ENCODE measurements around the gene LRRC73. TPM values are rescaled to one million over a fixed set of nuclear protein-coding genes. Genes with fewer than 3 reads are reported as not detected.
"Not testable (repeated sequence)": the region's sequence is repeated elsewhere in the genome, so short reads cannot be mapped to it uniquely, and the experiment has no call there.

Gene LRRC73
- total RNA-seq, 2 experiments from 2014 or later: 0.26 to 0.55 TPM

- Mint-ChIP-seq H3K36me3 (ENCODE audit: low read depth) (peaks cover 38% of the 10 kb centered on the region), H3K27me3 (ENCODE audit: low read depth) (peaks cover 15% of the 10 kb centered on the region), H3K4me1 (ENCODE audit: low read depth) (peaks cover 13% of the 10 kb centered on the region), H3K27ac (peak overlapping the region; percentile 22), H3K9me3 (ENCODE audit: insufficient read depth) (no peaks in the 10 kb centered on the region), H3K4me3 (peak overlapping the region; percentile 66)
- CTCF ChIA-PET: interaction anchor here (0.9 to 5.1 kb wide), 11 partner anchors 13 to 365 kb away, joined by 3 to 65 read pairs (median 9); partner anchors contain the start of genes ABCC10, DLK2, DNPH1 and VEGFA
- DNase-seq: no peak
- POLR2A ChIA-PET: interaction anchor here (2.1 kb wide), 1 partner anchor 8 kb away, joined by 9 read pairs; the partner anchor contains the start of genes POLR1C and YIPF3
- no peak for ATAC-seq
Measured at GRCh38 chr6:43508481-43509141, 1.5 kb downstream of the LRRC73 start.

- ChIA-PET POLR2A (interaction anchor here (0.6 to 2.1 kb wide), 6 partner anchors 10 to 499 kb away, joined by 3 to 9 read pairs (median 3); partner anchors contain the start of genes DNPH1, POLR1C and YIPF3), CTCF (interaction anchor here (0.6 to 5.1 kb wide), 45 partner anchors 11 to 363 kb away, joined by 3 to 65 read pairs (median 5); partner anchors contain the start of genes ABCC10, CRIP3, DLK2 and DNPH1)
- ATAC-seq (peak; percentile 67), DNase-seq (peak; percentile 89)
- Mint-ChIP-seq H3K27ac (no peak overlapping the region), H3K36me3 (ENCODE audit: low read depth) (peaks cover 30% of the 10 kb centered on the region), H3K4me1 (ENCODE audit: low read depth) (peaks cover 13% of the 10 kb centered on the region), H3K4me3 (no peak overlapping the region), H3K27me3 (ENCODE audit: low read depth) (peaks cover 15% of the 10 kb centered on the region), H3K9me3 (ENCODE audit: insufficient read depth) (no peaks in the 10 kb centered on the region)
Measured at GRCh38 chr6:43506667-43507471, 3.3 kb downstream of the LRRC73 start.

DNA sequence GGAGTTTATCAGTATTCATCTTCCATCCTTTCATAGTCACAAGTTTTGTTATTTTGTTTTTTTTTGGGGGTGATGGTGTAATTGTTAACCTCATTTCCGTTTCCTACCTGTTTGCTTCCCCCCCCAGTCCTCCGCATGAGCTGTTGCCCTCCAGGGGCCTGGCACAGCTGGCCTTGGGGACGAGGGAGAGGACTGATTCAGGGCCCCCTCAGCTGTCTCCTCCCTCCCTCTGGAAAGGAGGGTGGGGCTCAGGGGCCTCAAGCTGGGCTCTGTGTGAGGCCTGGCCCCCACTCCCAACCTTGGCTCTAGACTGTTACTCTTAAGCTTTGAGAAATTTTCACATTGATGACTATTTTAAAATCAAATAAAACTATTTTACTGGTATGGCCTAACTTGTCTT lies 4.0 kb downstream of the LRRC73 start:
- CTCF ChIA-PET: interaction anchor here (0.7 to 5.1 kb wide), 34 partner anchors 11 to 606 kb away, joined by 3 to 65 read pairs (median 6); partner anchors contain the start of genes ABCC10, CRIP3, DLK2 and GTPBP2
- Mint-ChIP-seq H3K36me3 (ENCODE audit: low read depth) (peaks cover 30% of the 10 kb centered on the region), H3K4me3 (no peak overlapping the region), H3K4me1 (ENCODE audit: low read depth) (peaks cover 13% of the 10 kb centered on the region), H3K27ac (no peak overlapping the region), H3K9me3 (ENCODE audit: insufficient read depth) (no peaks in the 10 kb centered on the region), H3K27me3 (ENCODE audit: low read depth) (peaks cover 15% of the 10 kb centered on the region)
- DNase-seq (no peak), ATAC-seq (no peak)
- POLR2A ChIA-PET: interaction anchor here (1.1 to 2.1 kb wide), 5 partner anchors 10 to 277 kb away, joined by 3 to 9 read pairs (median 4); partner anchors contain the start of genes DNPH1, POLR1C and YIPF3

DNA sequence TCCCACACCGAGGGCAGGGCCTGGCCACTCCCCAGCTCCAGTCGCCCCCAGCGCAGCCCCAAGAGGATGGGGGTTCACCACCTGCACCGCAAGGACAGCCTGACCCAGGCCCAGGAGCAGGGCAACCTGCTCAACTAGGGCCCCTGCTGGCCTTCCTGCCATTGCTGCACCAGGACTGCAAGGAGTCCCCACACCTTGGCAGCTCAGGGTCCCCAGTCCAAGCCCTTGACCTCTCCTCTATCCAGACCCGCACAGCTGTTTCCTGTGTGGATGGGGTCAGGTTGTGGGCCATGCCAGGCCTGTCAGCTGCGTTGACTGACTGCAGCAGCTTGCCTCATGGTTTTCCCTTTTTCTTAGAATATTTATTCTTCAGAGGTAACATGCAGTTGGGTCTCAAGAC lies 4.4 kb downstream of the LRRC73 start:
- H3K4me3 Mint-ChIP-seq: no peak overlapping the region
- no peak for DNase-seq
- no peaks in the 10 kb centered on the region for H3K9me3 Mint-ChIP-seq (ENCODE audit: insufficient read depth)
- H3K36me3 Mint-ChIP-seq (ENCODE audit: low read depth): peaks cover 28% of the 10 kb centered on the region
- H3K4me1 Mint-ChIP-seq (ENCODE audit: low read depth): peaks cover 13% of the 10 kb centered on the region
- ATAC-seq: no peak
- H3K27ac Mint-ChIP-seq: no peak overlapping the region
- POLR2A ChIA-PET: interaction anchor here (1.1 to 1.5 kb wide), 2 partner anchors 28 to 277 kb away, joined by 3 to 4 read pairs; partner anchors contain the start of gene DNPH1
- CTCF ChIA-PET: interaction anchor here (0.7 to 5.1 kb wide), 28 partner anchors 11 to 606 kb away, joined by 3 to 65 read pairs (median 6); partner anchors contain the start of genes ABCC10, CRIP3, DLK2 and DNPH1
- H3K27me3 Mint-ChIP-seq (ENCODE audit: low read depth): peaks cover 15% of the 10 kb centered on the region

DNA sequence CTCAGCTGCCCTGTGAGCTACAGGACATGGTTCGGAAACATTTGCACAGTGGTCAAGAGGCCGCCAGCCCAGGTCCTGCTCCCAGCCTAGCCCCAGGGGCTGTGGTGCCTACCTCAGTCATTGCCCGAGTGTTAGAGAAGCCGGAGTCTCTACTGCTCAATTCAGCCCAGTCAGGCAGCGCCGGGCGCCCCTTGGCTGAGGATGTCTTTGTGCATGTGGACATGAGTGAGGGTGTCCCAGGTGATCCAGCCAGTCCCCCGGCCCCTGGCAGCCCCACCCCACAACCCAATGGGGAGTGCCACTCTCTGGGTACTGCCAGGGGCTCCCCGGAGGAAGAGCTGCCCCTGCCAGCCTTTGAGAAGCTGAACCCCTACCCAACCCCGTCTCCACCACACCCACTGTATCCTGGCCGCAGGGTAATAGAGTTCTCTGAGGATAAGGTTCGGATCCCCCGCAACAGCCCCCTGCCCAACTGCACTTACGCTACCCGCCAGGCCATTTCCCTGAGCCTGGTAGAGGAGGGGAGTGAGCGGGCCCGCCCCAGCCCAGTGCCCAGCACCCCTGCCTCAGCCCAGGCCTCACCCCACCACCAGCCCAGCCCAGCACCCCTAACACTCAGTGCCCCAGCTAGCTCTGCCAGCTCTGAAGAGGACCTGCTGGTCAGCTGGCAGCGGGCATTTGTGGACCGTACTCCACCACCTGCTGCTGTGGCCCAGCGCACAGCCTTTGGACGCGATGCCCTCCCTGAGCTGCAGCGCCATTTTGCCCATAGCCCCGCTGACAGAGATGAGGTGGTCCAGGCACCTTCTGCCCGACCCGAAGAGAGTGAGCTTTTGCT lies 5.2 kb downstream of the LRRC73 start:
- Mint-ChIP-seq H3K4me3 (no peak overlapping the region), H3K27ac (no peak overlapping the region), H3K27me3 (ENCODE audit: low read depth) (peaks cover 15% of the 10 kb centered on the region), H3K9me3 (ENCODE audit: insufficient read depth) (no peaks in the 10 kb centered on the region), H3K4me1 (ENCODE audit: low read depth) (peaks cover 13% of the 10 kb centered on the region), H3K36me3 (ENCODE audit: low read depth) (peaks cover 29% of the 10 kb centered on the region)
- no peak for DNase-seq
- ChIA-PET CTCF (interaction anchor here (0.8 to 5.1 kb wide), 11 partner anchors 10 to 281 kb away, joined by 3 to 65 read pairs (median 11); partner anchors contain the start of genes DNPH1, POLR1C and YIPF3), POLR2A (interaction anchor here (1.5 kb wide), 1 partner anchor 27 kb away, joined by 4 read pairs; no protein-coding TSS in a partner anchor)
- ATAC-seq: no peak

GRCh38 chr6:43503443-43503842 lies 6.7 kb downstream of the LRRC73 start:
- Mint-ChIP-seq H3K27ac (no peak overlapping the region), H3K27me3 (ENCODE audit: low read depth) (peaks cover 5% of the 10 kb centered on the region), H3K4me1 (ENCODE audit: low read depth) (peaks cover 7% of the 10 kb centered on the region), H3K36me3 (ENCODE audit: low read depth) (peaks cover 27% of the 10 kb centered on the region), H3K4me3 (no peak overlapping the region), H3K9me3 (ENCODE audit: insufficient read depth) (no peaks in the 10 kb centered on the region)
- CTCF ChIA-PET: no interaction called here
- POLR2A ChIA-PET: interaction anchor here (0.9 kb wide), 1 partner anchor 206 kb away, joined by 3 read pairs; no protein-coding TSS in a partner anchor
- DNase-seq: no peak
- ATAC-seq: no peak

DNA sequence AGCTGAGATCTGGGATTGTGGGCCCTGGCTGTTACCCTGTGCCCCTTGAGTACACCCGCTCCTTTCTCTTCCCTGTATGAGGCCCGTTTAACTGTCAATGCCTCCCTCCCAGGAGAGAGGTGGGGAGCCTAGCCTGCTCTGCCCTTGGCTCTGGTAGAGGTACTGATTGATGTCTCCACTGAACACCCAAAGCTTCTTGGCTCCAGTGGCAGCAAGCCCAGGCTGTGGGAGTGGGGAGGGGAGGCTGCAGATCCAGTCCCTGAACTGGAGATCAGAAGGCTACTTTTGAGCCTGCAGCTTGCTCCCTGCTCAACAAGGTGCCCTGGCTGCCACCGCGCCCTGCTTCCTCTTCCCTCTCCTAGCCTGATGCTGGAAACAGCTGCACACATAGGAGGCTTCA lies 7.5 kb downstream of the LRRC73 start:
- ATAC-seq: no peak
- H3K27ac Mint-ChIP-seq: no peak overlapping the region
- H3K4me1 Mint-ChIP-seq (ENCODE audit: low read depth): peaks cover 7% of the 10 kb centered on the region
- no peaks in the 10 kb centered on the region for H3K27me3 Mint-ChIP-seq (ENCODE audit: low read depth)
- CTCF ChIA-PET: no interaction called here
- no peak overlapping the region for H3K4me3 Mint-ChIP-seq
- POLR2A ChIA-PET: interaction anchor here (0.9 kb wide), 1 partner anchor 206 kb away, joined by 3 read pairs; no protein-coding TSS in a partner anchor
- H3K36me3 Mint-ChIP-seq (ENCODE audit: low read depth): peaks cover 27% of the 10 kb centered on the region
- no peak for DNase-seq
- H3K9me3 Mint-ChIP-seq (ENCODE audit: insufficient read depth): no peaks in the 10 kb centered on the region

GRCh38 chr6:43500921-43501320 lies 9.2 kb downstream of the LRRC73 start:
- CTCF ChIA-PET: no interaction called here
- Mint-ChIP-seq H3K27me3 (ENCODE audit: low read depth) (no peaks in the 10 kb centered on the region), H3K36me3 (ENCODE audit: low read depth) (peaks cover 23% of the 10 kb centered on the region), H3K9me3 (ENCODE audit: insufficient read depth) (no peaks in the 10 kb centered on the region), H3K27ac (no peak overlapping the region), H3K4me1 (ENCODE audit: low read depth) (no peaks in the 10 kb centered on the region), H3K4me3 (no peak overlapping the region)
- DNase-seq (no peak), ATAC-seq (no peak)
- POLR2A ChIA-PET: interaction anchor here (0.6 kb wide), 1 partner anchor 23 kb away, joined by 3 read pairs; no protein-coding TSS in a partner anchor

- ChIA-PET POLR2A (interaction anchor here (0.6 kb wide), 1 partner anchor 178 kb away, joined by 6 read pairs; no protein-coding TSS in a partner anchor), CTCF (no interaction called here)
- peaks cover 13% of the 10 kb centered on the region for H3K4me1 Mint-ChIP-seq (ENCODE audit: low read depth)
- no peak overlapping the region for H3K27ac Mint-ChIP-seq
- no peak overlapping the region for H3K4me3 Mint-ChIP-seq
- no peaks in the 10 kb centered on the region for H3K27me3 Mint-ChIP-seq (ENCODE audit: low read depth)
- peaks cover 15% of the 10 kb centered on the region for H3K36me3 Mint-ChIP-seq (ENCODE audit: low read depth)
- no peaks in the 10 kb centered on the region for H3K9me3 Mint-ChIP-seq (ENCODE audit: insufficient read depth)
- ATAC-seq (no peak), DNase-seq (no peak)
Measured at GRCh38 chr6:43499028-43499815, 10.9 kb downstream of the LRRC73 start.

- H3K9me3 Mint-ChIP-seq (ENCODE audit: insufficient read depth); ATAC-seq; POLR2A ChIA-PET; DNase-seq; H3K27ac Mint-ChIP-seq; H3K27me3 Mint-ChIP-seq (ENCODE audit: low read depth); H3K36me3 Mint-ChIP-seq (ENCODE audit: low read depth); H3K4me3 Mint-ChIP-seq: not testable (repeated sequence)
- peaks cover 20% of the 10 kb centered on the region for H3K4me1 Mint-ChIP-seq (ENCODE audit: low read depth)
- CTCF ChIA-PET: interaction anchor here (7.5 kb wide), 1 partner anchor 8 kb away, joined by 65 read pairs; no protein-coding TSS in a partner anchor
Measured at GRCh38 chr6:43498291-43498690, 11.9 kb downstream of the LRRC73 start.

Measured in activated CD8-positive, alpha-beta T cell treated with anti-CD3 and anti-CD28 coated beads, Interleukin-2, amount 10 ng/mL, durations not matched to agents 7 days and 5 days (primary cell).